ENCODE measurements around the gene EYA2.

GRCh38 chr20:47118206-47118605 lies 223.6 kb downstream of the EYA2 start:
- TF ChIP-seq CTCF (IDR thresholded peaks at IDR 0.05) (no peak), POLR2AphosphoS5 (IDR thresholded peaks at IDR 0.05) (no peak)

Data from sigmoid colon (tissue), 4 donors.